OCI-LY7 (cell line): ENCODE measurements around the gene EZH1. TPM values are rescaled to one million over a fixed set of nuclear protein-coding genes. Genes with fewer than 3 reads are reported as not detected.

Experiments
- BruUV-seq: library from RNA; stranded (reverse); fragments of 400-500 nt; replicated peaks from 2 replicates; lab custom pipeline; 2021; lab: Mats Ljungman, UMichigan
- CTCF ChIA-PET: fragments of 300-600 bp; sonication (Branson Sonifier 250); formaldehyde crosslinking; loops from one replicate; lab custom pipeline; 2022; ENCODE audit warnings: antibody characterized with exemption; ENCODE audit not compliant: unreplicated experiment; lab: Charles Lee
- POLR2A ChIA-PET: fragments of 300-600 bp; sonication (Branson Sonifier 250); formaldehyde crosslinking; loops from one replicate; lab custom pipeline; 2022; ENCODE audit warnings: antibody characterized with exemption; lab: Charles Lee
- DNase-seq: peaks from one replicate; pipeline ENCODE4 v3.0.0-alpha.2; 2015; ENCODE audit warnings: low spot score
- H2AFZ ChIP-seq: fragments of 200-600 bp; sonication (generic), shearing (Covaris generic); 2 replicates; pipeline ENCODE4 v1.6.1; 2014; ENCODE audit warnings: mild to moderate bottlenecking, antibody characterized with exemption, low read length, moderate library complexity
- H3K27ac ChIP-seq: fragments of 200-600 bp; sonication (generic); 2 replicates; pipeline ENCODE4 v1.5.1; 2014; ENCODE audit warnings: mixed run types, low read depth, mild to moderate bottlenecking, moderate library complexity, low read length, inconsistent platforms; ENCODE audit not compliant: poor library complexity, severe bottlenecking
- H3K36me3 ChIP-seq: fragments of 200-600 bp; sonication (generic); 2 replicates; pipeline ENCODE4 v1.6.1; 2014; ENCODE audit warnings: mild to moderate bottlenecking, antibody characterized with exemption, low read length, moderate library complexity, mixed read lengths; ENCODE audit not compliant: insufficient read depth
- H3K4me1 ChIP-seq: fragments of 200-600 bp; sonication (generic); 2 replicates; pipeline ENCODE4 v1.5.1; 2014; ENCODE audit warnings: mild to moderate bottlenecking, low read length; ENCODE audit not compliant: insufficient read depth, poor library complexity, severe bottlenecking
- H3K4me2 ChIP-seq: fragments of 200-600 bp; sonication (generic); 2 replicates; pipeline ENCODE4 v1.6.1; 2014; ENCODE audit warnings: mild to moderate bottlenecking, low read length
- H3K4me3 ChIP-seq: fragments of 200-600 bp; sonication (generic); 2 replicates; pipeline ENCODE4 v1.5.1; 2014; ENCODE audit warnings: mild to moderate bottlenecking, low read depth, low read length; ENCODE audit not compliant: poor library complexity, severe bottlenecking
- H3K79me2 ChIP-seq: fragments of 200-600 bp; sonication (generic); 2 replicates; pipeline ENCODE4 v1.6.1; 2016; ENCODE audit warnings: low read depth, mild to moderate bottlenecking, low read length, moderate library complexity, mixed read lengths; ENCODE audit not compliant: insufficient read depth
- H3K9me2 ChIP-seq: fragments of 200-600 bp; sonication (generic); 2 replicates; pipeline ENCODE4 v1.6.1; 2016; ENCODE audit warnings: mild to moderate bottlenecking, low read length, mixed read lengths; ENCODE audit not compliant: insufficient read depth
- H3K9me3 ChIP-seq: fragments of 200-600 bp; sonication (generic); 2 replicates; pipeline ENCODE4 v1.6.1; 2014; ENCODE audit warnings: mild to moderate bottlenecking, mixed run types, low read length, mixed read lengths
- H4K20me1 ChIP-seq: fragments of 200-600 bp; sonication (generic); 2 replicates; pipeline ENCODE4 v1.6.1; 2014; ENCODE audit warnings: mild to moderate bottlenecking, antibody characterized with exemption, low read length, moderate library complexity, mixed read lengths; ENCODE audit not compliant: insufficient read depth
- EZH2phosphoT487 ChIP-seq: fragments of 200-600 bp; sonication (generic); IDR thresholded peaks from 2 replicates; pipeline ENCODE4 v1.6.1; 2018; ENCODE audit warnings: low read depth, borderline replicate concordance, mild to moderate bottlenecking, mixed run types, antibody characterized with exemption, low read length, moderate library complexity, mixed read lengths
- intact Hi-C: fragments of 100-400 bp; cut with micrococcal nuclease; formaldehyde crosslinking; loops from one replicate; pipeline ENCODE4 v1.10.0; 2022; ENCODE audit not compliant: unreplicated experiment
- total RNA-seq, 2 experiments: library from RNA; depleted of rRNA in 1 of 2; stranded (reverse); fragments of >200 nt in 1 of 2; shearing (Covaris generic) in 1 of 2; gene quantifications; 2 replicates each; pipeline ENCODE4 v1.2.3, GENCODE V29; 2014 to 2022
- TF ChIP-seq, protein P1 (sequence below): fragments of 200-600 bp; sonication (generic); conservative IDR thresholded peaks from 2 replicates; pipeline ENCODE4 v1.5.1; 2014; ENCODE audit warnings: mild to moderate bottlenecking, antibody characterized with exemption, low read length, moderate library complexity, mixed read lengths

The EZH1 gene
- total RNA-seq, 2 experiments from 2014 or later: 57.1 to 62.4 TPM

DNA sequence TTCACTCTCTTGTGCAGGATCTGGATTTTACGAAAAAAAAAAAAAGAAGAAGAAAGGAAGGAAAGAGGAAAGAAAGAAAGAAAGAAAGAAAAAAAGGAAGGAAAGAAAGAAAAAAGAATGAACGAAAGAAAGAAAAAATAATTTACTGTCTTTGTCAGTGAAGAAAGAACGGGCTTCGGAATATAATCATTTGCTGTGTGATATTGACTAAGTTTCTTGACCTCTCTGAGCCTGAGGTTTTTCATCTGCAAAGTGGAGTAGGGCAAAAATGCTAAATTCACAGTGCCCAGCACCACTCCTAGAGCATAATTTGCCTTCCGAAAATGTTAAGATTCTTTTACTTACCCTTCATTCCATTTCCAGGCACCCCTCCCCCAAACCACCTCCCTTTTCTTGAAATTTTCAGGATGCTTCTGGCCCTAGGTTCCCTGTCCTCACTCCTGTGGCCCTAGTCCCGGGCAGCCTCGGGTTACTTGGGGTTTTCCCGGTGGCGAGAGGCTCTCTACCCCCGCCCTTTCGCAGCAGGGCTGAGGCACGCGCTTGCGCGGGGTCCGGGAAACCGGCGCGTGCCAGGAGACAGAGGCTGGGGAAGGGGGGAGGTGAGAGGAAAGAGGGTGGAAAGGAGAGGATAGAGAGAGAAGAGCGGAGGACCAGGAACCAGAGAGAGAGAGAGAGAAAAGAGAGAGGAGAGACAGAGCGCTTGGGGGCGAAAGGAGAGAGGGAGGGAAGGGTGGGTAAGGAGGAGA lies 62.7 kb downstream of the EZH1 start, which contains the start of gene CNTNAP1:
Gene CNTNAP1, plus strand, starts transcription at position 556 of the 746 bp plus-strand sequence. CDS start 299 bp downstream, outside the sequence.
- Histone ChIP-seq H3K27ac (no peak within 1 kb of the TSS), H3K36me3 (no peaks in the 10 kb centered on the region), H2AFZ (peak within 1 kb of the TSS; percentile 66; the same call in 1 of the 2 replicates), H4K20me1 (no peaks in the 10 kb centered on the region), H3K79me2 (no peaks in the 10 kb centered on the region), H3K9me2 (no peaks in the 10 kb centered on the region), H3K4me3 (peak within 1 kb of the TSS; percentile 42), H3K4me2 (peak within 1 kb of the TSS; percentile 59), H3K9me3 (no peaks in the 10 kb centered on the region), H3K4me1 (peaks cover 47% of the 10 kb centered on the region)
- ChIA-PET POLR2A (interaction anchor here (0.5 to 0.6 kb wide), 2 partner anchors 59 to 315 kb away, joined by 3 to 5 read pairs; no protein-coding TSS in a partner anchor), CTCF (no interaction called here)
- TF ChIP-seq, protein P1, sequence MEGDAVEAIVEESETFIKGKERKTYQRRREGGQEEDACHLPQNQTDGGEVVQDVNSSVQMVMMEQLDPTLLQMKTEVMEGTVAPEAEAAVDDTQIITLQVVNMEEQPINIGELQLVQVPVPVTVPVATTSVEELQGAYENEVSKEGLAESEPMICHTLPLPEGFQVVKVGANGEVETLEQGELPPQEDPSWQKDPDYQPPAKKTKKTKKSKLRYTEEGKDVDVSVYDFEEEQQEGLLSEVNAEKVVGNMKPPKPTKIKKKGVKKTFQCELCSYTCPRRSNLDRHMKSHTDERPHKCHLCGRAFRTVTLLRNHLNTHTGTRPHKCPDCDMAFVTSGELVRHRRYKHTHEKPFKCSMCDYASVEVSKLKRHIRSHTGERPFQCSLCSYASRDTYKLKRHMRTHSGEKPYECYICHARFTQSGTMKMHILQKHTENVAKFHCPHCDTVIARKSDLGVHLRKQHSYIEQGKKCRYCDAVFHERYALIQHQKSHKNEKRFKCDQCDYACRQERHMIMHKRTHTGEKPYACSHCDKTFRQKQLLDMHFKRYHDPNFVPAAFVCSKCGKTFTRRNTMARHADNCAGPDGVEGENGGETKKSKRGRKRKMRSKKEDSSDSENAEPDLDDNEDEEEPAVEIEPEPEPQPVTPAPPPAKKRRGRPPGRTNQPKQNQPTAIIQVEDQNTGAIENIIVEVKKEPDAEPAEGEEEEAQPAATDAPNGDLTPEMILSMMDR: no peak
- TF ChIP-seq EZH2phosphoT487: no peak
- BruUV-seq: no TSS peak
- no peak for DNase-seq
- intact Hi-C loops: no loop called here

DNA sequence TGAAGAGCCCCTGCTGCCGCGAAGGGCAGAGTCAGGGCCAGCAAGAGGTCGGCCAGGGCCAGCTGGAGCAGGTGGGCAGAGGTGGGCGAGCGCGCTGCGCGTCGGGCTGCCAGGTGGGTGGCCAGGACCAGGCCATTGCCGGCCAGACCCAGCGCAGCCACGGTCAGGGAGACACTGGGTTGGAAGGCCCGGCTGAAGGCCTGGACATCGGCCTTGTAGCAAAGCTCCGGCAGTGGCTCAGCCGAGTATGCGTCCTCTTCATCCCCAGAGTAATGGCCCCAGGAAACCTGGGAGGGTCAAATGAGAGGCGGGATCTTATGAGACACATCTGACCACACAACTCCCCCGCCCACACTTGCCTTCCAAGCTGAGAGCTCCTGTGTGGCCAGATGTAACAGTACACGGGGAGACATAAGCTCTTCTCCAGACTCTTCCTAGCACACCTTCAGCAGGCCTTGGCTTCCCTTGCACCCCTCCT lies 64.5 kb downstream of the EZH1 start:
- DNase-seq: peak; percentile 15
- TF ChIP-seq, protein P1: no peak
- TF ChIP-seq EZH2phosphoT487: no peak
- POLR2A ChIA-PET: interaction anchor here (0.8 to 1.6 kb wide), 2 partner anchors 71 to 102 kb away, joined by 3 to 9 read pairs; partner anchors contain the start of genes RETREG3 and TUBG1
- Histone ChIP-seq H3K27ac (peak overlapping the region; percentile 6), H3K9me2 (no peaks in the 10 kb centered on the region), H3K4me1 (peaks cover 51% of the 10 kb centered on the region), H3K9me3 (no peaks in the 10 kb centered on the region), H3K4me3 (peak overlapping the region; percentile 74), H2AFZ (no peak overlapping the region), H3K79me2 (no peaks in the 10 kb centered on the region), H3K4me2 (peak overlapping the region; percentile 97), H4K20me1 (no peaks in the 10 kb centered on the region), H3K36me3 (no peaks in the 10 kb centered on the region)
- CTCF ChIA-PET: interaction anchor here (1.1 to 2.0 kb wide), 2 partner anchors 61 to 102 kb away, joined by 3 to 9 read pairs; partner anchors contain the start of gene PSMC3IP
- no TSS peak for BruUV-seq
- intact Hi-C loops: no loop called here
